A549 treated with GW870086 at 1 μM for 4 hours (cell line): Measurements from ENCODE around the gene TLX1. TPM values are rescaled to one million over a fixed set of nuclear protein-coding genes. Genes with fewer than 3 reads are reported as not detected.

Experiments
- total RNA-seq: library from RNA; stranded (reverse); fragments of 200-300 nt; extraction: Qiagen RNA extraction; gene quantifications from 5 replicates; pipeline ENCODE4 v1.2.3, GENCODE V29; 2022; ENCODE audit warnings: low read depth

The TLX1 gene
- total RNA-seq = not detected in 5 replicates

GRCh38 chr10:101130984-101131961 lies at the start of gene TLX1:
Gene TLX1 (plus strand): TSS chr10:101131300. CDS start chr10:101131542, 242 bp downstream.

Other genes with a start within 250 kb of the TLX1 start
- gene SLF2, start 218.3 kb upstream of the TLX1 start, total RNA-seq = 8.2 to 10.2 TPM (median 8.7 TPM) in 5 replicates
- gene SEMA4G, start 161.8 kb upstream of the TLX1 start, total RNA-seq = 7.5 to 9.3 TPM (median 8.7 TPM) in 5 replicates
- gene MRPL43, start 143.8 kb upstream of the TLX1 start, total RNA-seq = 77.2 to 98.6 TPM (median 93.0 TPM) in 5 replicates
- 38.5 to 44.7 TPM (median 39.8 TPM) in 5 replicates for gene TWNK, start 143.8 kb upstream of the TLX1 start, total RNA-seq
- 29.2 to 46.6 TPM (median 42.6 TPM) in 5 replicates for gene LZTS2, start 131.5 kb upstream of the TLX1 start, total RNA-seq
- 0.67 to 1.3 TPM (median 0.90 TPM) in 5 replicates for gene PDZD7, start 100.2 kb upstream of the TLX1 start, total RNA-seq
- 38.1 to 53.5 TPM (median 47.1 TPM) in 5 replicates for gene SFXN3, start 100.1 kb upstream of the TLX1 start, total RNA-seq
- 2.3 to 3.1 TPM (median 2.8 TPM) in 5 replicates for gene KAZALD1, start 69.3 kb upstream of the TLX1 start, total RNA-seq
- not detected in 5 replicates for gene LBX1, start 98.2 kb downstream of the TLX1 start, total RNA-seq
- gene BTRC, start 222.9 kb downstream of the TLX1 start, total RNA-seq = 6.2 to 10.6 TPM (median 9.3 TPM) in 5 replicates